GM12878 (cell line): ENCODE results near the gene SLC5A11. TPM values are rescaled to one million over a fixed set of nuclear protein-coding genes. Genes with fewer than 3 reads are reported as not detected.

ENCODE experiments used
- ATAC-seq: fragments of 200-7000 bp; cut with Tn5 transposase; 3 replicates; pipeline ENCODE4 v1.9.1; 2020; ENCODE audit warnings: mild to moderate bottlenecking, moderate library complexity
- BruUV-seq: library from RNA; stranded (reverse); fragments of 400-500 nt; replicated peaks from 2 replicates; lab custom pipeline; 2021; lab: Mats Ljungman, UMichigan
- CTCF ChIA-PET: fragments of 300-600 bp; sonication (Branson Sonifier 250); formaldehyde crosslinking; extraction: SDS; loops from one replicate; lab custom pipeline; 2021; ENCODE audit warnings: inconsistent platforms; lab: Yijun Ruan, JAX
- POLR2A ChIA-PET: fragments of 350-600 bp; formaldehyde crosslinking; extraction: SDS; loops from one replicate; lab custom pipeline; 2021; ENCODE audit warnings: inconsistent platforms; lab: Charles Lee
- RAD21 ChIA-PET: fragments of 300-600 bp; sonication (Branson Sonifier 250); formaldehyde crosslinking; loops from one replicate; lab custom pipeline; 2023; ENCODE audit warnings: antibody characterized with exemption; ENCODE audit not compliant: unreplicated experiment; lab: Charles Lee
- SMC1A ChIA-PET: fragments of 300-600 bp; sonication (Branson Sonifier 250); formaldehyde crosslinking; loops from one replicate; lab custom pipeline; 2023; ENCODE audit not compliant: unreplicated experiment, uncharacterized antibody; lab: Charles Lee
- DNase-seq: peaks from one replicate; pipeline ENCODE4 v3.0.0-alpha.2; 2011; ENCODE audit warnings: low read depth, low spot score
- FAIRE-seq: peaks from 3 replicates; lab custom pipeline; 2011; peaks lifted over from hg19 to GRCh38; lab: Jason Lieb, UNC
- H2AFZ ChIP-seq: 2 replicates; pipeline ENCODE4 v1.6.0; 2011; ENCODE audit warnings: low read depth, low read length, control low read depth; ENCODE audit not compliant: control insufficient read depth
- H3K27ac ChIP-seq: 2 replicates; pipeline ENCODE4 v1.5.1; 2011; ENCODE audit warnings: control low read depth; ENCODE audit not compliant: control insufficient read depth, insufficient read depth
- H3K27me3 ChIP-seq, 2 experiments: replicated peaks in 1 of 2; 2 replicates each; pipeline versions ENCODE4 v1.6.0 to v1.6.1; 2011; ENCODE audit warnings: low read length in 1 of 2; ENCODE audit not compliant: control insufficient read depth in 2 of 2, insufficient read depth in 2 of 2
- H3K36me3 ChIP-seq, 2 experiments: 2 replicates each; pipeline ENCODE4 v1.5.1; 2011; ENCODE audit warnings: low read length in 1 of 2; ENCODE audit not compliant: control insufficient read depth in 2 of 2, insufficient read depth in 2 of 2
- H3K4me1 ChIP-seq: 2 replicates; pipeline ENCODE4 v1.6.1; 2011; ENCODE audit warnings: mild to moderate bottlenecking, low read length, moderate library complexity, mixed read lengths; ENCODE audit not compliant: control insufficient read depth, insufficient read depth
- H3K4me2 ChIP-seq: 2 replicates; pipeline ENCODE4 v1.6.0; 2011; ENCODE audit warnings: control low read depth; ENCODE audit not compliant: control insufficient read depth, insufficient read depth
- H3K4me3 ChIP-seq: fragments of 200-600 bp; sonication (generic); 2 replicates; pipeline ENCODE4 v1.5.1; 2016
- H3K79me2 ChIP-seq: 2 replicates; pipeline ENCODE4 v1.6.0; 2011; ENCODE audit warnings: low read length; ENCODE audit not compliant: control insufficient read depth, insufficient read depth
- H3K9ac ChIP-seq: 2 replicates; pipeline ENCODE4 v1.8.0; 2011; ENCODE audit warnings: low read length, control low read depth, mixed read lengths; ENCODE audit not compliant: control insufficient read depth, insufficient read depth
- H3K9me3 ChIP-seq: replicated peaks from 3 replicates; pipeline ENCODE4 v1.5.1; 2011; ENCODE audit warnings: mild to moderate bottlenecking, low read length; ENCODE audit not compliant: control insufficient read depth, insufficient read depth
- H4K20me1 ChIP-seq: 2 replicates; pipeline ENCODE4 v1.6.0; 2011; ENCODE audit not compliant: control insufficient read depth, insufficient read depth
- FOXM1 ChIP-seq: IDR thresholded peaks from 2 replicates; pipeline ENCODE4 v1.6.1; 2012; ENCODE audit warnings: low read depth, mild to moderate bottlenecking, inconsistent platforms, low read length, moderate library complexity
- NFIC ChIP-seq: IDR thresholded peaks from 2 replicates; pipeline ENCODE4 v1.6.1; 2012; ENCODE audit warnings: low read depth, mild to moderate bottlenecking, inconsistent platforms, low read length, moderate library complexity
- RUNX3 ChIP-seq: IDR thresholded peaks from 2 replicates; pipeline ENCODE4 v1.6.1; 2012; ENCODE audit warnings: low read length, inconsistent platforms
- SUZ12 ChIP-seq: fragments of 200-600 bp; sonication (generic); IDR thresholded peaks from one replicate; pipeline ENCODE4 v1.6.1; 2018; ENCODE audit warnings: antibody characterized with exemption, mild to moderate bottlenecking; ENCODE audit not compliant: unreplicated experiment
- WGBS: methylation state at CpG from one replicate; pipeline ENCODE4 v1.1.6; 2016; ENCODE audit warnings: low lambda C conversion rate; ENCODE audit not compliant: insufficient replicate concordance, insufficient coverage; ENCODE audit errors: missing lambda C conversion rate; 5-methylcytosine and 5-hydroxymethylcytosine counted together
- in situ Hi-C: fragments of 300-500 bp; cut with MboI; formaldehyde crosslinking; loops from 9 replicates; pipeline ENCODE4 v1.14.3; 2018; ENCODE audit warnings: mixed read lengths
- intact Hi-C: fragments of 100-400 bp; cut with micrococcal nuclease; formaldehyde crosslinking; loops from one replicate; pipeline ENCODE4 v1.14.2; 2022; ENCODE audit not compliant: unreplicated experiment
- polyA plus RNA-seq, 11 experiments: library from polyadenylated mRNA; depleted of rRNA in 4 of 11; unstranded in 6 of 11; stranded (reverse) in 5 of 11; fragments of >200 nt; fragmentation: Nextera tagmentation in 4 of 11; fragmentation: Illumina TruSeq in 1 of 11; extraction: Ambion mirVana in 4 of 11; extraction: Trizol in 1 of 11; gene quantifications; 1 replicate in 1 of 11; 2 replicates in 10 of 11; pipeline versions ENCODE4 v1.2.1 to v1.2.3, GENCODE V29; 2011 to 2016; ENCODE audit warnings: inconsistent platforms in 2 of 11, missing spikeins in 2 of 11, low read depth in 1 of 11
- total RNA-seq, 4 experiments: library from RNA; depleted of rRNA in 3 of 4; stranded (reverse); fragments of >200 nt in 3 of 4; fragmentation: Illumina TruSeq in 1 of 4; extraction: Trizol in 1 of 4; gene quantifications; 2 replicates each; pipeline versions ENCODE4 v1.2.1 to v1.2.3, GENCODE V29; 2013 to 2021
- TF ChIP-seq, protein P1 (sequence below): fragments of 450-650 bp; IDR thresholded peaks from 2 replicates; pipeline ENCODE4 v1.6.1; 2018; ENCODE audit warnings: borderline replicate concordance, mild to moderate bottlenecking; ENCODE audit not compliant: partially characterized antibody
- TF ChIP-seq, protein P2 (sequence below): IDR thresholded peaks from 2 replicates; pipeline ENCODE4 v1.6.1; 2012; ENCODE audit warnings: low read depth, low read length, improper control_type of control experiment

Gene SLC5A11
- total and polyA plus RNA-seq, 10 of the 15 experiments (the other 5 are each of a cell fraction or from before 2014, with no cell fraction given), result 0.10 TPM; not detected in 9

DNA sequence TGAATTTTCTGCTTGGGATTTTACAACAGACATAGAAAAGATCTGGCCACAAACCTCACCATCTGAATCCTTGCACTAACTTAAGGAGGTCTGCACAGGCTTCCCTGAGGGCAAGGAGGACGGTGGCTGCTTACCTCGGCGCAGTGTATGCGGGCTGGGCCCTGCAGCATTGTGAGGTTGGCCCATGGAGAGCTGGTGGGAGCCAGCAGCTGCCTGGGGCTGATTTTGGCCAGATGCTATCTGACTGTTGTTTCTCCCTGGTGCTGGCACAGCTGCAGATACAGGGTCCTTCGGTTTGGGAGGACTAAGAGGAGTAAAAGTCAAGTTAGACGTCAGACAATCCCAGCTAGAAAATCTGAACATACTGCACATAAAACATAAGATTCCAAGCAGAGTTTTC is 89.6 kb downstream of the SLC5A11 start:
- no peak overlapping the region for H3K9ac ChIP-seq
- ChIA-PET RAD21 (no interaction called here), POLR2A (no interaction called here), CTCF (interaction anchor here (0.6 to 1.2 kb wide), 2 partner anchors 171 to 256 kb away, joined by 3 read pairs; no protein-coding TSS in a partner anchor), SMC1A (interaction anchor here (1.7 kb wide), 1 partner anchor 13 kb away, joined by 5 read pairs; no protein-coding TSS in a partner anchor)
- WGBS, result 97% methylated on average over 6 of the region's 6 CpGs
- DNase-seq (no peak), ATAC-seq (no peak), FAIRE-seq (no peak)
- in situ Hi-C loops (no loop called here), intact Hi-C loops (no loop called here)
- H3K36me3 ChIP-seq, result peaks cover 42 to 66% of the 10 kb centered on the region in 2 experiments
- H3K9me3 ChIP-seq, result no peaks in the 10 kb centered on the region
- BruUV-seq, result no TSS peak
- H4K20me1 ChIP-seq, result no peaks in the 10 kb centered on the region; the same call in 1 of the 2 replicates
- no peak overlapping the region for H3K27ac ChIP-seq
- no peaks in the 10 kb centered on the region for H3K4me1 ChIP-seq
- no peak overlapping the region for H3K4me2 ChIP-seq
- H3K27me3 ChIP-seq, result no peaks in the 10 kb centered on the region
- no peak overlapping the region for H3K4me3 ChIP-seq
- TF ChIP-seq RUNX3, result no peak
- TF ChIP-seq SUZ12, result no peak
- no peaks in the 10 kb centered on the region; the same call in 1 of the 2 replicates for H3K79me2 ChIP-seq
- H2AFZ ChIP-seq, result no peak overlapping the region

DNA sequence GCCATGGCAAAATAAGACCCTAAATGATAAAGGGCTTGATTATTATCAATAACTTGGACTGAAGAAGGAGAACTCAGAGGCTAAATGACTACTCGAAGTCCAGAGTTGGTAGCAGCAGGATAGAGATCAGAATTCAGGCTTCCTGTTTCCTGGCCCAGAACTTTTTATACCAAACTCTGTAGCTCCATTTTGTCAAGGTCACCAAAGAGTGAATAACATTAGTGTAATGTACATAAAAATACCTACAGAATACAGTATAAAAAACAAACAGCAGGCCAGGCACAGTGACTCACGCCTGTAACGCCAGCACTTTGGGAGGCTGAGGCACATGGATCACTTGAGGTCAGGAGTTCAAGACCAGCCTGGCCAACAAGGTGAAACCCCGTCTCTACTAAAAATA is 90.4 kb downstream of the SLC5A11 start:
- intact Hi-C loops, result no loop called here
- in situ Hi-C loops, result no loop called here
- H3K9ac ChIP-seq, result no peak overlapping the region
- H3K27me3 ChIP-seq, result no peaks in the 10 kb centered on the region
- POLR2A ChIA-PET, result interaction anchor here (0.6 kb wide), 1 partner anchor 30 kb away, joined by 5 read pairs; no protein-coding TSS in a partner anchor
- CTCF ChIA-PET, result no interaction called here
- H3K27ac ChIP-seq, result no peak overlapping the region
- no peaks in the 10 kb centered on the region; the same call in 1 of the 2 replicates for H3K79me2 ChIP-seq
- no peaks in the 10 kb centered on the region for H3K9me3 ChIP-seq
- SMC1A ChIA-PET, result interaction anchor here (1.7 kb wide), 1 partner anchor 13 kb away, joined by 5 read pairs; no protein-coding TSS in a partner anchor
- H3K36me3 ChIP-seq, result peaks cover 37 to 63% of the 10 kb centered on the region in 2 experiments
- BruUV-seq, result no TSS peak
- 99% methylated on average over 4 of the region's 4 CpGs for WGBS
- no peak overlapping the region for H3K4me3 ChIP-seq
- H4K20me1 ChIP-seq, result no peaks in the 10 kb centered on the region; the same call in 1 of the 2 replicates
- RAD21 ChIA-PET, result no interaction called here
- ATAC-seq (no peak), FAIRE-seq (no peak), DNase-seq (no peak)
- no peaks in the 10 kb centered on the region for H3K4me1 ChIP-seq
- no peak overlapping the region for H3K4me2 ChIP-seq
- H2AFZ ChIP-seq, result no peak overlapping the region
- no peak for TF ChIP-seq NFIC
- TF ChIP-seq, protein P1, sequence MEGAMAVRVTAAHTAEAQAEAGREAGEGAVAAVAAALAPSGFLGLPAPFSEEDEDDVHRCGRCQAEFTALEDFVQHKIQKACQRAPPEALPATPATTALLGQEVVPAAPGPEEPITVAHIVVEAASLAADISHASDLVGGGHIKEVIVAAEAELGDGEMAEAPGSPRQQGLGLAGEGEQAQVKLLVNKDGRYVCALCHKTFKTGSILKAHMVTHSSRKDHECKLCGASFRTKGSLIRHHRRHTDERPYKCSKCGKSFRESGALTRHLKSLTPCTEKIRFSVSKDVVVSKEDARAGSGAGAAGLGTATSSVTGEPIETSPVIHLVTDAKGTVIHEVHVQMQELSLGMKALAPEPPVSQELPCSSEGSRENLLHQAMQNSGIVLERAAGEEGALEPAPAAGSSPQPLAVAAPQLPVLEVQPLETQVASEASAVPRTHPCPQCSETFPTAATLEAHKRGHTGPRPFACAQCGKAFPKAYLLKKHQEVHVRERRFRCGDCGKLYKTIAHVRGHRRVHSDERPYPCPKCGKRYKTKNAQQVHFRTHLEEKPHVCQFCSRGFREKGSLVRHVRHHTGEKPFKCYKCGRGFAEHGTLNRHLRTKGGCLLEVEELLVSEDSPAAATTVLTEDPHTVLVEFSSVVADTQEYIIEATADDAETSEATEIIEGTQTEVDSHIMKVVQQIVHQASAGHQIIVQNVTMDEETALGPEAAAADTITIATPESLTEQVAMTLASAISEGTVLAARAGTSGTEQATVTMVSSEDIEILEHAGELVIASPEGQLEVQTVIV, result no peak
- TF ChIP-seq, protein P2, sequence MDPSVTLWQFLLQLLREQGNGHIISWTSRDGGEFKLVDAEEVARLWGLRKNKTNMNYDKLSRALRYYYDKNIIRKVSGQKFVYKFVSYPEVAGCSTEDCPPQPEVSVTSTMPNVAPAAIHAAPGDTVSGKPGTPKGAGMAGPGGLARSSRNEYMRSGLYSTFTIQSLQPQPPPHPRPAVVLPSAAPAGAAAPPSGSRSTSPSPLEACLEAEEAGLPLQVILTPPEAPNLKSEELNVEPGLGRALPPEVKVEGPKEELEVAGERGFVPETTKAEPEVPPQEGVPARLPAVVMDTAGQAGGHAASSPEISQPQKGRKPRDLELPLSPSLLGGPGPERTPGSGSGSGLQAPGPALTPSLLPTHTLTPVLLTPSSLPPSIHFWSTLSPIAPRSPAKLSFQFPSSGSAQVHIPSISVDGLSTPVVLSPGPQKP, result no peak
- TF ChIP-seq FOXM1, result no peak
